HK-2 (cell line): ENCODE results near the gene AJAP1.

Experiments used
- DNase-seq: peaks from one replicate; pipeline ENCODE4 v3.0.0-alpha.2; 2018; ENCODE audit not compliant: unreplicated experiment

Gene AJAP1

GRCh38 chr1:4733446-4734177, 79.2 kb downstream of the AJAP1 start:
- no peak for DNase-seq

- DNase-seq: no peak
These were observed 79.8 kb downstream of the AJAP1 start for GRCh38 chr1:4734219-4734618.

- no peak for DNase-seq
These were observed 80.4 kb downstream of the AJAP1 start for GRCh38 chr1:4734791-4735190.

GRCh38 chr1:4736254-4736653, 81.8 kb downstream of the AJAP1 start:
- no peak for DNase-seq

- DNase-seq: no peak
These were observed 87.5 kb downstream of the AJAP1 start for GRCh38 chr1:4741876-4742423.

- no peak for DNase-seq
These were observed 89.8 kb downstream of the AJAP1 start for GRCh38 chr1:4743978-4744750.

GRCh38 chr1:4745560-4745959, 91.2 kb downstream of the AJAP1 start:
- no peak for DNase-seq

GRCh38 chr1:4749406-4749805, 95.0 kb downstream of the AJAP1 start:
- no peak for DNase-seq

- DNase-seq: no peak
These were observed 95.8 kb downstream of the AJAP1 start for GRCh38 chr1:4750177-4750576.

GRCh38 chr1:4752059-4752458, 97.7 kb downstream of the AJAP1 start:
- no peak for DNase-seq

- no peak for DNase-seq
These were observed 100.4 kb downstream of the AJAP1 start for GRCh38 chr1:4754816-4755215.

GRCh38 chr1:4755301-4755845, 101.0 kb downstream of the AJAP1 start:
- DNase-seq: no peak

GRCh38 chr1:4755864-4756504, 101.6 kb downstream of the AJAP1 start:
- no peak for DNase-seq

GRCh38 chr1:4756851-4757580, 102.6 kb downstream of the AJAP1 start:
- no peak for DNase-seq

- no peak for DNase-seq
These were observed 105.3 kb downstream of the AJAP1 start for GRCh38 chr1:4759671-4760070.

GRCh38 chr1:4760088-4760487, 105.7 kb downstream of the AJAP1 start:
- DNase-seq: no peak

GRCh38 chr1:4761324-4761723, 106.9 kb downstream of the AJAP1 start:
- DNase-seq: no peak

GRCh38 chr1:4762146-4762545, 107.7 kb downstream of the AJAP1 start:
- no peak for DNase-seq

- no peak for DNase-seq
These were observed 112.9 kb downstream of the AJAP1 start for GRCh38 chr1:4767308-4767707.

- DNase-seq: no peak
These were observed 114.1 kb downstream of the AJAP1 start for GRCh38 chr1:4768553-4768952.

GRCh38 chr1:4769516-4770280, 115.3 kb downstream of the AJAP1 start:
- DNase-seq: no peak
